ENCODE data around the gene STRIT1.

- no peak for TF ChIP-seq POLR2AphosphoS5 (IDR thresholded peaks at IDR 0.05)
- no peak for TF ChIP-seq CTCF (IDR thresholded peaks at IDR 0.05)
- no peak for TF ChIP-seq EP300 (IDR thresholded peaks at IDR 0.05)
Measured at GRCh38 chr3:155308831-155309230, 15.3 kb upstream of the STRIT1 start.

All from upper lobe of left lung (tissue), 4 donors.